ENCODE measurements around the gene ZNF892. TPM values are rescaled to one million over a fixed set of nuclear protein-coding genes. Genes with fewer than 3 reads are reported as not detected.

The ZNF892 gene
- total and polyA plus RNA-seq, 2 of the 13 experiments (the other 11 are each of a cell fraction or from before 2014, with no cell fraction given): not detected

GRCh38 chr2:95165371-95166064, 41.8 kb upstream of the ZNF892 start, which contains the start of gene ZNF2 (continued):
- TF ChIP-seq HMGXB4 (CRISPR knock-in tag; IDR thresholded peaks at IDR 0.05; ENCODE audit: borderline replicate concordance in 1 of 2, low read depth in 1 of 2): peak; percentile 73 to 95
- TF ChIP-seq ZNF660 (CRISPR knock-in tag; IDR thresholded peaks at IDR 0.05; ENCODE audit: borderline replicate concordance, low read depth): no peak
- TF ChIP-seq CTCF (CRISPR knock-in tag; IDR thresholded peaks at IDR 0.05): peak; percentile 29
- no peak; the same call in 1 of the 2 replicates for TF ChIP-seq CBFB (CRISPR knock-in tag; IDR thresholded peaks at IDR 0.05)
- no peak for TF ChIP-seq CERS6 (CRISPR knock-in tag; IDR thresholded peaks at IDR 0.05)
- TF ChIP-seq SSRP1 (CRISPR knock-in tag; IDR thresholded peaks at IDR 0.05): peak; percentile 38; the same call in 1 of the 2 replicates
- TF ChIP-seq TRIM24 (CRISPR knock-in tag; IDR thresholded peaks at IDR 0.05): no peak
- 0 out of 2 replicates have a peak, but pooled peaks have one; percentile 26 for TF ChIP-seq ZNF510 (CRISPR knock-in tag; IDR thresholded peaks at IDR 0.05; ENCODE audit: low read depth)
- no peak for TF ChIP-seq ZFAT (CRISPR knock-in tag; conservative IDR thresholded peaks at IDR 0.05)
- no peak for TF ChIP-seq XBP1 (CRISPR knock-in tag; IDR thresholded peaks at IDR 0.05)
- TF ChIP-seq HOMEZ (CRISPR knock-in tag; IDR thresholded peaks at IDR 0.05; ENCODE audit: low read depth): peak; percentile 48
- no peak; the same call in 1 of the 2 replicates for TF ChIP-seq RERE (CRISPR knock-in tag; IDR thresholded peaks at IDR 0.05; ENCODE audit: low read depth)
- peak; percentile 93; the same call in 1 of the 2 replicates for TF ChIP-seq NR2C2 (CRISPR knock-in tag; IDR thresholded peaks at IDR 0.05; ENCODE audit: borderline replicate concordance)
- TF ChIP-seq ZNF703 (CRISPR knock-in tag; IDR thresholded peaks at IDR 0.05; ENCODE audit: borderline replicate concordance): peak; percentile 75; the same call in 1 of the 2 replicates
- TF ChIP-seq ZNF709 (CRISPR knock-in tag; IDR thresholded peaks at IDR 0.05): peak; percentile 90
